ENCODE measurements around the gene CCDC117. TPM values are rescaled to one million over a fixed set of nuclear protein-coding genes. Genes with fewer than 3 reads are reported as not detected.
A peak's percentile ranks its signal among the peaks of the same experiment; 100 is the strongest.
"Not testable (repeated sequence)": the region's sequence is repeated elsewhere in the genome, so short reads cannot be mapped to it uniquely, and the experiment has no call there.

The CCDC117 gene
- 27.3 TPM for total RNA-seq

- DNase-seq (ENCODE audit: low spot score in 2 of 2) (peak; percentile 94 to 96), FAIRE-seq (no peak)
These were observed at the start of gene CCDC117 for GRCh38 chr22:28772633-28773460. CCDC117 (plus strand) TSS chr22:28772695; CDS start chr22:28772850, 155 bp downstream.

GRCh38 chr22:28728002-28728401, 44.5 kb upstream of the CCDC117 start:
- FAIRE-seq (no peak), DNase-seq (ENCODE audit: low spot score in 2 of 2) (no peak)

GRCh38 chr22:28728621-28729313, 43.7 kb upstream of the CCDC117 start:
- FAIRE-seq: no peak
- no peak for DNase-seq (ENCODE audit: low spot score in 2 of 2)

- no peak for FAIRE-seq
- DNase-seq (ENCODE audit: low spot score in 2 of 2): no peak
These were observed 42.3 kb upstream of the CCDC117 start for GRCh38 chr22:28730179-28730578.

- FAIRE-seq (no peak), DNase-seq (ENCODE audit: low spot score in 2 of 2) (no peak)
These were observed 38.1 kb upstream of the CCDC117 start for GRCh38 chr22:28734393-28734792.

GRCh38 chr22:28736301-28737155, 36.0 kb upstream of the CCDC117 start:
- no peak for DNase-seq (ENCODE audit: low spot score in 2 of 2)
- no peak for FAIRE-seq

- DNase-seq (ENCODE audit: low spot score in 2 of 2) (no peak), FAIRE-seq (no peak)
These were observed 34.8 kb upstream of the CCDC117 start for GRCh38 chr22:28737701-28738100.

- FAIRE-seq; DNase-seq (ENCODE audit: low spot score in 2 of 2): not testable (repeated sequence)
These were observed 33.6 kb upstream of the CCDC117 start for GRCh38 chr22:28738876-28739275.

- FAIRE-seq: no peak
- no peak for DNase-seq (ENCODE audit: low spot score in 2 of 2)
These were observed 31.2 kb upstream of the CCDC117 start for GRCh38 chr22:28741200-28741784.

- peak; percentile 92 for FAIRE-seq
- DNase-seq (ENCODE audit: low spot score in 2 of 2): peak; percentile 77 to 92
These were observed 30.5 kb upstream of the CCDC117 start, which contains the start of the genes CHEK2 and HSCB for GRCh38 chr22:28741785-28742561. CHEK2 (minus strand) TSS chr22:28741820; CDS start chr22:28734721, 7,099 bp downstream. HSCB (plus strand) TSS chr22:28742039; CDS start chr22:28742096, 57 bp downstream.

- DNase-seq (ENCODE audit: low spot score in 2 of 2): peak; percentile 31 to 62
- no peak for FAIRE-seq
These were observed 29.9 kb upstream of the CCDC117 start for GRCh38 chr22:28742562-28742962.

- DNase-seq (ENCODE audit: low spot score in 2 of 2) (no peak), FAIRE-seq (no peak)
These were observed 28.6 kb upstream of the CCDC117 start for GRCh38 chr22:28743852-28744251.

GRCh38 chr22:28750471-28750881, 22.0 kb upstream of the CCDC117 start:
- FAIRE-seq: no peak
- no peak for DNase-seq (ENCODE audit: low spot score in 2 of 2)

- not testable (repeated sequence) for DNase-seq (ENCODE audit: low spot score in 2 of 2); FAIRE-seq
These were observed 18.0 kb upstream of the CCDC117 start for GRCh38 chr22:28754512-28754911.

GRCh38 chr22:28759861-28760560, 12.5 kb upstream of the CCDC117 start:
- DNase-seq (ENCODE audit: low spot score in 2 of 2) (no peak), FAIRE-seq (no peak)

- FAIRE-seq: no peak
- no peak for DNase-seq (ENCODE audit: low spot score in 2 of 2)
These were observed 11.1 kb upstream of the CCDC117 start for GRCh38 chr22:28761449-28761755.

GRCh38 chr22:28762000-28762399, 10.5 kb upstream of the CCDC117 start:
- not testable (repeated sequence) for FAIRE-seq; DNase-seq (ENCODE audit: low spot score in 2 of 2)

- DNase-seq (ENCODE audit: low spot score in 2 of 2): no peak
- no peak for FAIRE-seq
These were observed 5.9 kb upstream of the CCDC117 start for GRCh38 chr22:28766628-28767027.

Measured in frontal cortex (tissue), 4 donors.